Thymus (tissue), 11 donors: Measurements from ENCODE around the gene MAP7D2. TPM values are rescaled to one million over a fixed set of nuclear protein-coding genes. Genes with fewer than 3 reads are reported as not detected.
A peak's percentile ranks its signal among the peaks of the same experiment; 100 is the strongest.
"Not testable (repeated sequence)": the region's sequence is repeated elsewhere in the genome, so short reads cannot be mapped to it uniquely, and the experiment has no call there.

ENCODE experiments used
- DNase-seq, 9 donors: peaks; one replicate each; pipeline ENCODE4 v3.0.0-alpha.2; 2013; ENCODE audit warnings: low spot score in 9 of 9, low read depth in 6 of 9, missing footprints in 1 of 9
- H3K27ac ChIP-seq, 2 donors: one replicate each; pipeline ENCODE4 v1.5.1; 2013; ENCODE audit warnings: control low read depth in 1 of 2, low read depth in 1 of 2, low read length in 1 of 2, mild to moderate bottlenecking in 1 of 2, moderate library complexity in 1 of 2
- H3K27me3 ChIP-seq, 2 donors: one replicate each; pipeline ENCODE4 v1.5.1; 2013; ENCODE audit warnings: low read length in 1 of 2; ENCODE audit not compliant: control insufficient read depth in 2 of 2, insufficient read depth in 1 of 2
- H3K36me3 ChIP-seq, 2 donors: one replicate each; pipeline ENCODE4 v1.5.1; 2013; ENCODE audit warnings: low read length in 1 of 2, mild to moderate bottlenecking in 1 of 2, moderate library complexity in 1 of 2; ENCODE audit not compliant: control insufficient read depth in 2 of 2, insufficient read depth in 2 of 2
- H3K4me1 ChIP-seq, 2 donors: one replicate each; pipeline ENCODE4 v1.5.1; 2013; ENCODE audit warnings: low read length in 2 of 2; ENCODE audit not compliant: control insufficient read depth in 2 of 2, insufficient read depth in 2 of 2
- H3K4me3 ChIP-seq, 2 donors: one replicate each; pipeline ENCODE4 v1.5.1; 2013; ENCODE audit warnings: low read length in 2 of 2, control low read depth in 1 of 2, mild to moderate bottlenecking in 1 of 2
- H3K9me3 ChIP-seq, 2 donors: one replicate each; pipeline ENCODE4 v1.5.1; 2013; ENCODE audit warnings: low read length in 1 of 2, mild to moderate bottlenecking in 1 of 2; ENCODE audit not compliant: control insufficient read depth in 2 of 2, insufficient read depth in 1 of 2
- WGBS: extraction: QIAGEN DNeasy Blood & Tissue Kit; methylation state at CpG from one replicate; pipeline ENCODE4 v1.1.7; 2013; 5-methylcytosine and 5-hydroxymethylcytosine counted together
- polyA plus RNA-seq: library from polyadenylated mRNA; stranded (reverse); fragments of 200-250 nt; gene quantifications from one replicate; pipeline ENCODE4 v1.2.3, GENCODE V29; 2013
- total RNA-seq: library from RNA; stranded (reverse); fragments of 120-200 nt; gene quantifications from one replicate; pipeline ENCODE4 v1.2.4, GENCODE V29; 2013
- donor health status: healthy.

The MAP7D2 gene
- total and polyA plus RNA-seq, 2 donors, result 2.6 to 4.4 TPM

GRCh38 chrX:20126833-20127232 lies 10.1 kb upstream of the MAP7D2 start:
- WGBS, result 85% methylated on average over 1 of the region's 1 CpG
- peaks cover 7 to 35% of the 10 kb centered on the region in 2 donors for H3K36me3 ChIP-seq
- not testable (repeated sequence) for H3K9me3 ChIP-seq, H3K27ac ChIP-seq, H3K4me1 ChIP-seq, H3K4me3 ChIP-seq, H3K27me3 ChIP-seq, DNase-seq

GRCh38 chrX:20124964-20125363 lies 8.3 kb upstream of the MAP7D2 start:
- no peak overlapping the region for H3K27ac ChIP-seq
- peaks cover 0 to 21% of the 10 kb centered on the region in 2 donors for H3K36me3 ChIP-seq
- H3K9me3 ChIP-seq, result no peaks in the 10 kb centered on the region
- no peak overlapping the region for H3K4me3 ChIP-seq
- H3K27me3 ChIP-seq, result no peaks in the 10 kb centered on the region
- no peak for DNase-seq
- no peaks in the 10 kb centered on the region for H3K4me1 ChIP-seq

- WGBS, result 82% methylated on average over 12 of the region's 12 CpGs
- no peak for DNase-seq
- Histone ChIP-seq H3K36me3 (no peaks in the 10 kb centered on the region), H3K27me3 (peaks cover 3 to 36% of the 10 kb centered on the region in 2 donors), H3K9me3 (peaks cover 2 to 9% of the 10 kb centered on the region in 2 donors), H3K4me3 (no peak overlapping the region), H3K27ac (no peak overlapping the region), H3K4me1 (peaks cover 0 to 4% of the 10 kb centered on the region in 2 donors)
Observed at GRCh38 chrX:20118065-20118824, 1.5 kb upstream of the MAP7D2 start.

- peak overlapping the region; percentile 8 for H3K4me3 ChIP-seq
- 17% methylated on average over 47 of the region's 47 CpGs for WGBS
Observed at GRCh38 chrX:20116087-20116576, 575 bp downstream of the MAP7D2 start.

GRCh38 chrX:20112022-20112774 lies 4.5 kb downstream of the MAP7D2 start:
- WGBS, result 97% methylated on average over 14 of the region's 14 CpGs
- peaks cover 3 to 26% of the 10 kb centered on the region in 2 donors for H3K27me3 ChIP-seq

More at GRCh38 chrX:20116087-20116576, 575 bp downstream of the MAP7D2 start:
- no peaks in the 10 kb centered on the region for H3K36me3 ChIP-seq
- peaks cover 3 to 36% of the 10 kb centered on the region in 2 donors for H3K27me3 ChIP-seq
- H3K4me1 ChIP-seq, result peaks cover 0 to 4% of the 10 kb centered on the region in 2 donors
- DNase-seq, result no peak
- H3K9me3 ChIP-seq, result peaks cover 2 to 9% of the 10 kb centered on the region in 2 donors
- no peak overlapping the region for H3K27ac ChIP-seq

GRCh38 chrX:20111271-20111670 lies 5.4 kb downstream of the MAP7D2 start:
- H3K27me3 ChIP-seq, result peaks cover 3 to 17% of the 10 kb centered on the region in 2 donors
- DNase-seq, result no peak
- WGBS, result 98% methylated on average over 10 of the region's 10 CpGs

More at GRCh38 chrX:20112022-20112774, 4.5 kb downstream of the MAP7D2 start:
- Histone ChIP-seq H3K4me1 (peaks cover 0 to 4% of the 10 kb centered on the region in 2 donors), H3K9me3 (peaks cover 2 to 4% of the 10 kb centered on the region in 2 donors), H3K27ac (no peak overlapping the region), H3K4me3 (no peak overlapping the region), H3K36me3 (no peaks in the 10 kb centered on the region)
- no peak for DNase-seq

GRCh38 chrX:20101934-20102581 lies 14.6 kb downstream of the MAP7D2 start:
- Histone ChIP-seq H3K36me3 (no peaks in the 10 kb centered on the region), H3K9me3 (no peaks in the 10 kb centered on the region), H3K4me3 (no peak overlapping the region), H3K27me3 (no peaks in the 10 kb centered on the region), H3K4me1 (no peaks in the 10 kb centered on the region), H3K27ac (no peak overlapping the region)
- WGBS, result 98% methylated on average over 2 of the region's 2 CpGs
- DNase-seq, result no peak

More at GRCh38 chrX:20111271-20111670, 5.4 kb downstream of the MAP7D2 start:
- Histone ChIP-seq H3K27ac (no peak overlapping the region), H3K4me1 (peaks cover 0 to under 1% of the 10 kb centered on the region in 2 donors), H3K36me3 (no peaks in the 10 kb centered on the region), H3K4me3 (no peak overlapping the region), H3K9me3 (no peaks in the 10 kb centered on the region)

GRCh38 chrX:20091499-20091898 lies 25.2 kb downstream of the MAP7D2 start:
- 93% methylated on average over 3 of the region's 3 CpGs for WGBS
- DNase-seq, result no peak
- Histone ChIP-seq H3K4me3 (no peak overlapping the region), H3K9me3 (no peaks in the 10 kb centered on the region), H3K4me1 (no peaks in the 10 kb centered on the region), H3K36me3 (no peaks in the 10 kb centered on the region), H3K27ac (no peak overlapping the region), H3K27me3 (no peaks in the 10 kb centered on the region)
